H1 (cell line): ENCODE data around the gene KAT2A. TPM values are rescaled to one million over a fixed set of nuclear protein-coding genes. Genes with fewer than 3 reads are reported as not detected.

ENCODE experiments used
- ASH2L ChIP-seq: fragments of 200-600, 300-600 bp; sonication (generic); IDR thresholded peaks from one replicate; pipeline ENCODE4 v1.7.1; 2017; ENCODE audit warnings: low read length
- BACH1 ChIP-seq: IDR thresholded peaks from 2 replicates; pipeline ENCODE4 v1.6.1; 2012; ENCODE audit warnings: low read length, improper control_type of control experiment
- BRCA1 ChIP-seq: IDR thresholded peaks from 2 replicates; pipeline ENCODE4 v1.6.1; 2012; ENCODE audit warnings: low read depth, low read length, improper control_type of control experiment
- CBX8 ChIP-seq: fragments of 300-800, 300-1000 bp; sonication (generic); IDR thresholded peaks from 2 replicates; pipeline ENCODE4 v1.7.1; 2016; ENCODE audit warnings: low read depth, low read length, borderline replicate concordance
- CHD7 ChIP-seq: fragments of 300-600 bp; sonication (generic); IDR thresholded peaks from 2 replicates; pipeline ENCODE4 v1.7.1; 2012; ENCODE audit warnings: low read length, moderate library complexity, mild to moderate bottlenecking, inconsistent platforms; ENCODE audit not compliant: insufficient replicate concordance
- FOSL1 ChIP-seq: IDR thresholded peaks from 2 replicates; pipeline ENCODE4 v1.6.1; 2011; ENCODE audit warnings: mild to moderate bottlenecking, low read depth, low read length, moderate library complexity; ENCODE audit not compliant: insufficient read depth
- GABPA ChIP-seq: IDR thresholded peaks from 2 replicates; pipeline ENCODE4 v1.6.1; 2011; ENCODE audit warnings: mild to moderate bottlenecking, low read length, moderate library complexity, borderline replicate concordance; ENCODE audit not compliant: insufficient read depth
- HDAC6 ChIP-seq: IDR thresholded peaks from one replicate; pipeline ENCODE4 v1.7.1; 2012; ENCODE audit warnings: low read depth, mild to moderate bottlenecking, inconsistent platforms, low read length, moderate library complexity
- KDM5A ChIP-seq: fragments of 200-600 bp; IDR thresholded peaks from 2 replicates; pipeline ENCODE4 v1.7.1; 2012; ENCODE audit warnings: mild to moderate bottlenecking, low read length, inconsistent platforms, mixed read lengths
- MAX ChIP-seq: IDR thresholded peaks from 2 replicates; pipeline ENCODE4 v1.6.1; 2012; ENCODE audit warnings: inconsistent platforms
- TBP ChIP-seq: IDR thresholded peaks from 2 replicates; pipeline ENCODE4 v1.6.1; 2011; ENCODE audit warnings: low read depth, low read length, improper control_type of control experiment
- polyA plus RNA-seq, 7 experiments: library from polyadenylated mRNA; depleted of rRNA in 3 of 7; stranded (reverse) in 5 of 7; unstranded in 2 of 7; fragments of >200 nt in 5 of 7; fragments of 200-250 nt in 2 of 7; gene quantifications; 1 replicate in 5 of 7; 2 replicates in 1 of 7; 4 replicates in 1 of 7; pipeline versions ENCODE4 v1.2.1 to v1.2.3, GENCODE V29; 2011 to 2013; ENCODE audit warnings: missing spikeins in 2 of 7, mixed read lengths in 2 of 7
- total RNA-seq: library from RNA; stranded (reverse); fragmentation: NEBNext Ultra II Directional; extraction: Animal tissue kit (Norgen Biotek cat#: 25700); gene quantifications from 2 replicates; pipeline ENCODE4 v1.2.1, GENCODE V29; 2021

KAT2A gene
- total and polyA plus RNA-seq, 2 of the 8 experiments (the other 6 are each of a cell fraction or from before 2014, with no cell fraction given), result 34.2 to 40.1 TPM

GRCh38 chr17:42163696-42164407 is 42.7 kb upstream of the KAT2A start (continued):
- TF ChIP-seq CHD7 (no peak), HDAC6 (no peak), BACH1 (no peak), KDM5A (no peak), GABPA (no peak), MAX (no peak), FOSL1 (no peak), BRCA1 (no peak), CBX8 (no peak), ASH2L (no peak), TBP (no peak)
